Measurements from ENCODE around the gene RABGAP1L.
A peak's percentile ranks its signal among the peaks of the same experiment; 100 is the strongest.

The RABGAP1L gene

DNA sequence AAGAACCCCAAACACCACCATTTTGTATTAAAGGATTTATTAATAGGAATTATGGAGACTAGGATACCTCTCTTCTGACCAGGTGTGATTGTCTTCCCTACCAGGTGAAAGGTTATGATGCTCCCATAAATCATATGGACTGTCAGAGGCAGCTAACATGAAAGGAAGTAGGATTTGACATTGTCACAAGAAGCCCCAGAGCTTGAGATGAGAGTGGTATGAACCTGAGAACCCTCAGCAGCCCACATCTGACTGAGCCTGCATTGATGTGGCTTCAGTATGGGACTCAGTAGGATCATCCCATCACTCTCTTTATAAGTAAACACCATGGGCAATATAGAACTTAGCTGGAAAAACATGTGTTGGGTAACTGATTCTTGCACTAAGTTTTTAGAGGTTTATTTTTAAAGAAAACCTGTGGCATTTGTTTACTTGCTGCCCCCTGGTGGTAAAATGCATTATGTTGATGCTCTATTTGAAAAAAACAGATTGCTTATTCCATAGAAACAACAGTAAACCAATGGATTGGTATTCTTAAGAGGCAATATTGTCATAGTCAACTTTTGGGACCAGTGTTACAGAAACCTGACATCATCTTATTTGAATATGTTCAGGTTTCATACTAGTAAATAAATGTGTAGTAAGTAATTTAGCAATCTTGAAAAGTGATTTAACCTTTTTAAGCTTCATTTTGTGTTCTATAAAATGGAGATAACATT, 823.8 kb downstream of the RABGAP1L start:
- peak; percentile 8 to 17 for DNase-seq

GRCh38 chr1:174984952-174985351, 825.6 kb downstream of the RABGAP1L start:
- no peak for DNase-seq

DNA sequence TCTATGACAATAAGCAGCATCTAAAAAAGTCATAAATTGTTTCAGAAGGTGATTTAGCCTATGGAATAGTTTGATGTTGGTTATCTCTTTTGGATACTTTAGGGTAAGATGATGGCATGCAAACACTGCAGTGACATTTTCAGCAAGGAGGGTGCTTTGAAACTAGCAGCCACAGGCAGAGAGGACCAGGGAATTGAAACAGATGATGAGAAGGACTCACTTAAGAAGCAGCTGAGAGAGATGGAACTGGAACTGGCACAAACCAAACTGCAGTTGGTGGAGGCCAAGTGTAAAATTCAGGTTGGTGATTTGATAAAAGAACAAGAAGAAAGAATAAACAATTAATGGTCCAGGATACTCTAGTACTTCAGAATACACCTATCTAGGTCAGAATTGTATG, 829.2 kb downstream of the RABGAP1L start:
- no peak for DNase-seq

- no peak for DNase-seq
Measured at GRCh38 chr1:174988986-174989385, 829.7 kb downstream of the RABGAP1L start.

DNA sequence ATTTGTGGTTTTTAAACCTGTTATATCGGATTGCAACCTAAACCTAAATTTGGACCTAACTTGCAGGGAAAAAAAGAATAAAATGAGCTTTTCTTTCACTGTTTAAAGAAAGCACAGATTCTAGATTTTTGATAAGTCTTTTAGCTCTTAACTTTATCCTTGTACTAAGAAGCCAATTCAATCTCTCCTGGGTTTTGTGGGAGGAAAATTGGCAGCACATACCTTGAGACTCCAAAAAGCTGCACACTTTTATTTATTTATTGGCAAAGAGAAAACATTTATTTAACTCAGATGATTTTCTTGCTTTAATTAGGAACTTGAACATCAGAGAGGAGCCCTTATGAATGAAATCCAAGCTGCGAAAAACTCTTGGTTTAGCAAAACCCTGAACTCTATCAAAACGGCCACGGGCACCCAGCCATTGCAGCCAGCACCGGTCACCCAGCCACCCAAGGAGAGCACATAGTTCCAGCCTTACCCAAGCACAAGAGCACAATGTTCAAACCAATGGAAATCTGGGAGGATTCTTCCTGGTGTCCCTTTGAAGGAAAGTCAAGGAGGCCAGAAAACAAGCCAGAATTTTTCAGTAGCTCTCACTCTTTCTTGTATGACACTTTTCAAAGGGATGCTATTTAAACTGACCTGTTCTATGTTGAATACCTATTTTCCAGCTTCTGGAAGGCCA, 830.4 kb downstream of the RABGAP1L start:
- no peak for DNase-seq

- DNase-seq, result peak in 1 of 2 experiments; percentile 48
Measured at GRCh38 chr1:174990382-174990999, 831.2 kb downstream of the RABGAP1L start.

DNA sequence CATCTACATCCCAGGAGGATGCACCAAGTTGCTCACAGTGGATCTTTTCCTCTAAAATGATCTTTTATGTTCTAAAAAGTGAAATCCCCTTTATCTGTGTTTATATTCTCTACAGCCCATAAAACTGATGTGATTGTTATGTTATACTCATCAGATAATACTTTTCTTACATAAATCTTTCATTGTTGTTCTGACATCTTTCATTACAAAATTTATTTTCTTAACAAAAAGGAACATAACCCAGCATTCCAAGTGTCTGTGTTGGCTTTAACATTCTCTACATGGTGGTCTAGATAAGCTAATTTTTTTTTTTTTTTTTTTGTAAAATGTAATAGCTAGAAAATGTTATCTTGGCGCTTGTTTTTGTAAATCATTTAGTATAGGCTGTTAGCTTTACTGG, 832.2 kb downstream of the RABGAP1L start:
- DNase-seq, result no peak

GRCh38 chr1:174995121-174995520, 835.8 kb downstream of the RABGAP1L start:
- DNase-seq, result no peak

- DNase-seq, result no peak
Measured at GRCh38 chr1:174995916-174996315, 836.6 kb downstream of the RABGAP1L start.

- DNase-seq, result no peak
Measured at GRCh38 chr1:174996476-174996875, 837.2 kb downstream of the RABGAP1L start.

DNA sequence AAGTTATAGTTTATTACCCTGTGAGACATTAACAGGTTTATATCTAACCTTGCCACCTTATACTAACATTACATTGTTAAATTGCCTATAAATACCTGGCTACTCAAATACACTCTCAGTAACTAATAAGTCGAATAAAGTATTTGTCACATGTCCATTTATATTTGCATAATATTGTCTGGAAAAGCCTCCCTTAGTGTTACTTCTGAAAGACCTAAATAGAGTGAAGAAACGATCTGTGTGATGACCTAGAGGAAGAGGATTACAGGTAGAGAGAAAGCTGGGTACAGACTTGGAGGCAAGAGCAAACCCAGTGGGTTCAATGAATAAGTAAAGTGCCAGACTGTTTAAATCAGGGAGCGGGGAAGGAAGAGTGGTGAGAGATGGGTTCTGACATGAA, 837.7 kb downstream of the RABGAP1L start:
- DNase-seq, result no peak

- peak; percentile 58 to 66 for DNase-seq
Measured at GRCh38 chr1:174998569-174999215, 839.4 kb downstream of the RABGAP1L start.

DNA sequence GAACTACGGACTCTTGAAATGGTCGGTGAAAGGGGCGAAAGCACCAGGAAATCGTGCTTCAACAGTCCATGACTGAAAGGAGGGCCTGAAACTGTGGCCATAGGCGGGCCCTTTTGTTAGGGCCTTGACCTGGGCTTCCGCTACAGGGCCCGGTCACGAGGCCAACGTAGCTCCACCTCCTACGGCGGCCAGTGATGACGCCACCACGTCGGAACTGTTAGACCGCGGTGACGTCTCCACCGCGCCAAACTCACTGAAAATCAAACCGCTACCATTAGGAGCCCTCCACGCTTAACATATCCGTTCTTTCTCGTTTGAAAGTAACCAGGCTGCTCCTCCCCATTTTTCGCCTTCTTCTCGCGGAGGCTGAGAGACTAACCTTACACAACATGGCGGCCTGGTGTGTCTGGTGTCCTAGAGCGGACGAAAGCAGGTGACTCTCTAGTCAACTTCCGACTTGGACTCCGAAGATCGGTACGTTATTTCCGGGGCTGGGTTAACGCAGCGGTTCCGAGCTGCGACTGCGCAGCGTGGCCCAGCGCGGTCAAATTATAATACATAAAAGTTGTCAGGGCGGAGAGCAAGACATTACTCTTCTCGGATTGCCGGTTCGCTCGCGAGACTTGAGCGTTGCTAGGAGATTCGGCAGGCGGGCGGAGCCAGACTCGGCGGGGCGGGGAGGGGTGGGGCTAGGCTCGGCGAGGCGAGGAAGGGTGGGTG, 840.1 kb downstream of the RABGAP1L start:
- DNase-seq, result peak; percentile 96

- DNase-seq, result peak; percentile 8 to 16
Measured at GRCh38 chr1:174999936-175000696, 840.8 kb downstream of the RABGAP1L start, which contains the start of gene CACYBP. CACYBP (plus strand) TSS chr1:174999947; CDS start chr1:175000181, 234 bp downstream.

DNA sequence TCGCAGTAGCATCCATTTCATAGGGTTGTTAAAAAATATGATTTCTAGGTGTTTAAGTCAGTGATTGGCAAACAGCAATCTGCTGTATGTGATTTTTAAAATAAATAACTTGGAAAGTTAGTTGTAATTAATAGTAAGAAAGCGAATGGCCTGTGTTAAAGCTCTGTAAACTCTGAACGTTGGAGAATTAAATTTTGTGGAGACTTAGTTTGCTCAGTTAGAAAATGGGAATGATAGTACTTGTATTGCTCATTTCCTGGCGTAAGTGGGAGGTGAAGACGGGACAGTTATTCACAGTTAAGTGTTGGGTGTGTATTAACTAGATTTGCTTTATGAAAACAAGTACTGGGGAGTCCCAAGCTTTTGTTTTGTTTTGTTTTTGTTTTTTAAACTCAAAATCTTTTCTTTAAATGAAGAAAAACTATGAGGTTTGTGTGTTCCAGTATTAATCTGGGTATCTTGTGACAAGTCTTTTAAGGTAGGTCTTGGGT, 841.4 kb downstream of the RABGAP1L start:
- no peak for DNase-seq

DNA sequence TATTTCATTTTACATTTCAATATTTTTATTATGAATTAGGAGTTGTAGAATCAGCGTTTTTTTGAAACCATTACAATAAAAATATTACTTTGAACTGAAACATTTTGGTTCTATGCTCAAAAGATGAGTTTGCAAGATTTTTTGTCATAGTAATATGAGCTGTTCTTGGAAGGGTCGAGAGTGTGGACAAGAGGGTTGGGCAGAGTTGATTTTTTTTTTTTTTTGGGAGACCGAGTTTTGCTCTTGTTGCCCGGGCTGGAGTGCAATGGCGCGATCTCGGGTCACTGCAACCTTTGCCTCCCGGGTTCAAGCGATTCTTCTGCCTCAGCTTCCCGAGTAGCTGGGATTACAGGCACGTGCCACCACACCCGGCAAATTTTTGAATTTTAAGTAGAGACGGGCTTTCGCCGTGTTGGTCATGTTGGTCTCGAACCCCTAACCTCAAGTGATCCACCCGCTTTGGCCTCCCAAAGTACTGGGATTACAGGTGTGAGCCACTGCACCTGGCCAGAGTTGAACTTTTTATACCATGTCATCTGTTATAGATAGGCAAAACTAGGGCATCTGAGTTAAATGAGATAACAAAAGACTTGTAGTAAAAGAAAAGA, 843.7 kb downstream of the RABGAP1L start:
- DNase-seq, result no peak

DNA sequence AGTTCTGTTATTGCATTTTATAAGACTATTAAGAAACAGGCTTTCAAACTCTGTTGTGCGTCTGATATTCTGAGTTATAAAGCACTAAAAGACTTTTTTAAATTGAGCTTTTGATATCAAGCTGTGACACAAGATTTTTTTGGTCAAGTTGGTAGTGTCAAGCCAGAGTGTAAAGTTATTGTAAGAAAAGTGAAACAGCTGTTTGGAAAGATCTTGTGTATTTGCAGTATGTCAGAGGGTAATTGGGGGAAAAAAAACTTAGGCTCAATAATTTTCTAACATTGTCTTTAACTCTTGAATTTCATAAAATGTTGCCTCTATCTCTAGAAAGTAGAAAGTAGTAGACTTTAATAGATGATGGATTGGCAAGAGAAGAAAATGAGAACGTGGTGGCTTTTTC, 844.2 kb downstream of the RABGAP1L start:
- no peak for DNase-seq

DNA sequence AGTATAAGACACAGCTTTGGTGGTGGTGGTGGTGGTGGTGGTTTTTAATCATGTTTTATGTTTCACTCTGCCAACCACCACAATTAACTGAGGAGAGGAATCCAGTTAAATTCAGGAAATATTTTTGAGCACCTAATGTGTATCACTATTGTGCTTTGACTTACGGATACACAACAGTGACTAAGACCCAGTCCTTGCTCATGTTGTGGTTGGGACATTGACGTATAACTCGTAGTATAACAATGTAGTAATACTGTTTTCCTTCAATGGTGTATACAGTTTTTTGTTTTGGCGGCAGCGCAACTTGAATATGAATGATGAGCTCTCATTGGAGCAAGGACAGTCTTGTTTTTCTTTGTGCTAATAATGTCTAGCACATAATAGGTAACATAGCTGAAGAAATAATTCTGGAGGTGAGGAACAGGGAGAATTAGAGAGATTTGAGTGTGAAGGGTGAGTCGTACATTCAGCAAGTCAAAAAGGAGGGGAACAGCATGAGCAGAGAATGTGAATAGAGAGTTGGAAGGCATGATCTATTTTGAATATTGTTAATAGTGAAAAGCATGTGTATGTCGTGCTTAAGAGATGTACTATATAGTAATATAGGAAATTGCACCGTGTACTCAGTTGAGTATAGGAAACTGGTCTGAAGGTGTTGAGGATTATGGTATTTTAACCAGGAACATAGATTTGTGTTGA, 845.9 kb downstream of the RABGAP1L start:
- DNase-seq, result no peak

- DNase-seq, result no peak
Measured at GRCh38 chr1:175009532-175009931, 850.2 kb downstream of the RABGAP1L start.

GRCh38 chr1:175013445-175013844, 854.1 kb downstream of the RABGAP1L start:
- DNase-seq, result no peak

- DNase-seq, result no peak
Measured at GRCh38 chr1:175015243-175015642, 855.9 kb downstream of the RABGAP1L start.
